ENCODE results near the gene PRLHR. TPM values are rescaled to one million over a fixed set of nuclear protein-coding genes. Genes with fewer than 3 reads are reported as not detected.

The PRLHR gene
- total RNA-seq, 1 donor from 2014 or later: not detected

GRCh38 chr10:118564652-118565051 lies 30.8 kb downstream of the PRLHR start:
- H3K36me3 ChIP-seq (ENCODE audit: control insufficient read depth, insufficient read depth, low read length): no peaks in the 10 kb centered on the region
- H3K4me3 ChIP-seq (ENCODE audit: low read depth, low read length): no peak overlapping the region
- H3K27me3 ChIP-seq (ENCODE audit: control insufficient read depth, insufficient read depth, low read length): no peaks in the 10 kb centered on the region
- TF ChIP-seq CTCF (IDR thresholded peaks at IDR 0.05; ENCODE audit: insufficient read depth, low read length, severe bottlenecking): peak; percentile 52
- no peak for DNase-seq (ENCODE audit: low read depth)
- FAIRE-seq: no peak

- Histone ChIP-seq H3K36me3 (ENCODE audit: control insufficient read depth, insufficient read depth, low read length) (no peaks in the 10 kb centered on the region), H3K27me3 (ENCODE audit: control insufficient read depth, insufficient read depth, low read length) (no peaks in the 10 kb centered on the region), H3K4me3 (ENCODE audit: low read depth, low read length) (no peak overlapping the region)
- DNase-seq (ENCODE audit: low read depth) (no peak), FAIRE-seq (no peak)
- TF ChIP-seq CTCF (IDR thresholded peaks at IDR 0.05; ENCODE audit: insufficient read depth, low read length, severe bottlenecking): no peak
Measured at GRCh38 chr10:118564114-118564513, 31.3 kb downstream of the PRLHR start.

- no peak for FAIRE-seq
- no peak for TF ChIP-seq CTCF (IDR thresholded peaks at IDR 0.05; ENCODE audit: insufficient read depth, low read length, severe bottlenecking)
- no peak for DNase-seq (ENCODE audit: low read depth)
Measured at GRCh38 chr10:118563373-118563890, 32.0 kb downstream of the PRLHR start.

GRCh38 chr10:118562851-118563250 lies 32.6 kb downstream of the PRLHR start:
- DNase-seq (ENCODE audit: low read depth) (no peak), FAIRE-seq (no peak)
- no peaks in the 10 kb centered on the region for H3K27me3 ChIP-seq (ENCODE audit: control insufficient read depth, insufficient read depth, low read length)
- no peak for TF ChIP-seq CTCF (IDR thresholded peaks at IDR 0.05; ENCODE audit: insufficient read depth, low read length, severe bottlenecking)
- H3K4me3 ChIP-seq (ENCODE audit: low read depth, low read length): no peak overlapping the region
- H3K36me3 ChIP-seq (ENCODE audit: control insufficient read depth, insufficient read depth, low read length): no peaks in the 10 kb centered on the region

More at GRCh38 chr10:118563373-118563890, 32.0 kb downstream of the PRLHR start:
- H3K36me3 ChIP-seq (ENCODE audit: control insufficient read depth, insufficient read depth, low read length): no peaks in the 10 kb centered on the region
- H3K27me3 ChIP-seq (ENCODE audit: control insufficient read depth, insufficient read depth, low read length): no peaks in the 10 kb centered on the region
- no peak overlapping the region for H3K4me3 ChIP-seq (ENCODE audit: low read depth, low read length)

GRCh38 chr10:118557946-118558345 lies 37.5 kb downstream of the PRLHR start:
- TF ChIP-seq CTCF (IDR thresholded peaks at IDR 0.05; ENCODE audit: insufficient read depth, low read length, severe bottlenecking): no peak

GRCh38 chr10:118551535-118552100 lies 43.8 kb downstream of the PRLHR start:
- H3K27me3 ChIP-seq (ENCODE audit: control insufficient read depth, insufficient read depth, low read length): peaks cover 3% of the 10 kb centered on the region
- FAIRE-seq (peak; percentile 79), DNase-seq (ENCODE audit: low read depth) (no peak)
- no peak for TF ChIP-seq CTCF (IDR thresholded peaks at IDR 0.05; ENCODE audit: insufficient read depth, low read length, severe bottlenecking)
- no peak overlapping the region for H3K4me3 ChIP-seq (ENCODE audit: low read depth, low read length)
- no peaks in the 10 kb centered on the region for H3K36me3 ChIP-seq (ENCODE audit: control insufficient read depth, insufficient read depth, low read length)

More at GRCh38 chr10:118557946-118558345, 37.5 kb downstream of the PRLHR start:
- Histone ChIP-seq H3K36me3 (ENCODE audit: control insufficient read depth, insufficient read depth, low read length) (no peaks in the 10 kb centered on the region), H3K4me3 (ENCODE audit: low read depth, low read length) (no peak overlapping the region), H3K27me3 (ENCODE audit: control insufficient read depth, insufficient read depth, low read length) (no peaks in the 10 kb centered on the region)
- DNase-seq (ENCODE audit: low read depth): peak; percentile 44
- no peak for FAIRE-seq
